ENCODE results near the gene CCDC137. TPM values are rescaled to one million over a fixed set of nuclear protein-coding genes. Genes with fewer than 3 reads are reported as not detected.

Gene CCDC137
- total RNA-seq, 2 donors from 2014 or later, result 18.5 to 27.7 TPM

GRCh38 chr17:81717766-81718089, 51.2 kb downstream of the CCDC137 start:
- WGBS, result 99% methylated on average over 9 of the region's 9 CpGs
- TF ChIP-seq POLR2A (IDR thresholded peaks at IDR 0.05), result no peak
- H3K9me3 ChIP-seq, result no peaks in the 10 kb centered on the region
- H3K27me3 ChIP-seq (replicated peaks; ENCODE audit: insufficient read depth), result no peaks in the 10 kb centered on the region
- H3K27ac ChIP-seq, result no peak overlapping the region
- H3K4me1 ChIP-seq (replicated peaks), result peaks cover 17% of the 10 kb centered on the region
- no peak overlapping the region for H3K4me3 ChIP-seq
- DNase-seq (ENCODE audit: low spot score), result no peak
- intact Hi-C loops (cut with DNase I), result no loop called here
- no peaks in the 10 kb centered on the region for H3K36me3 ChIP-seq

- Histone ChIP-seq H3K9me3 (no peaks in the 10 kb centered on the region), H3K4me1 (replicated peaks) (peaks cover 8% of the 10 kb centered on the region), H3K27me3 (replicated peaks; ENCODE audit: insufficient read depth) (no peaks in the 10 kb centered on the region), H3K27ac (no peak overlapping the region), H3K36me3 (no peaks in the 10 kb centered on the region), H3K4me3 (no peak overlapping the region)
- intact Hi-C loops (cut with DNase I), result no loop called here
- WGBS, result 84% methylated on average over 33 of the region's 33 CpGs
- DNase-seq (ENCODE audit: low spot score), result no peak
- TF ChIP-seq POLR2AphosphoS5 (IDR thresholded peaks at IDR 0.05), result no peak
- no peak for TF ChIP-seq CTCF (IDR thresholded peaks at IDR 0.05)
- no peak for TF ChIP-seq POLR2A (IDR thresholded peaks at IDR 0.05)
Measured at GRCh38 chr17:81719410-81720266, 53.1 kb downstream of the CCDC137 start.

- WGBS, result 85% methylated on average over 33 of the region's 33 CpGs
- H3K36me3 ChIP-seq, result no peaks in the 10 kb centered on the region
- DNase-seq (ENCODE audit: low spot score), result no peak
Measured at GRCh38 chr17:81720267-81721071, 53.9 kb downstream of the CCDC137 start.

GRCh38 chr17:81722184-81723120, 55.9 kb downstream of the CCDC137 start:
- peak; percentile 90 for DNase-seq (ENCODE audit: low spot score)
- intact Hi-C loops (cut with DNase I), result no loop called here
- no peaks in the 10 kb centered on the region for H3K9me3 ChIP-seq
- no peaks in the 10 kb centered on the region for H3K36me3 ChIP-seq
- peaks cover 8% of the 10 kb centered on the region for H3K4me1 ChIP-seq (replicated peaks)
- no peak overlapping the region for H3K4me3 ChIP-seq
- H3K27me3 ChIP-seq (replicated peaks; ENCODE audit: insufficient read depth), result no peaks in the 10 kb centered on the region
- 37% methylated on average over 10 of the region's 10 CpGs for WGBS
- peak overlapping the region; percentile 80 to 86 for H3K27ac ChIP-seq
- TF ChIP-seq POLR2AphosphoS5 (IDR thresholded peaks at IDR 0.05), result peak; percentile 94
- TF ChIP-seq POLR2A (IDR thresholded peaks at IDR 0.05), result no peak
- TF ChIP-seq CTCF (IDR thresholded peaks at IDR 0.05), result peak in 1 of 4 experiments; percentile 36

More at GRCh38 chr17:81720267-81721071, 53.9 kb downstream of the CCDC137 start:
- Histone ChIP-seq H3K4me3 (no peak overlapping the region), H3K4me1 (replicated peaks) (peaks cover 8% of the 10 kb centered on the region), H3K27ac (no peak overlapping the region), H3K9me3 (no peaks in the 10 kb centered on the region), H3K27me3 (replicated peaks; ENCODE audit: insufficient read depth) (no peaks in the 10 kb centered on the region)
- intact Hi-C loops (cut with DNase I), result no loop called here
- TF ChIP-seq POLR2A (IDR thresholded peaks at IDR 0.05) (no peak), POLR2AphosphoS5 (IDR thresholded peaks at IDR 0.05) (no peak), CTCF (IDR thresholded peaks at IDR 0.05) (no peak)

Small RNAs within 50 kb of the gene (microRNA-seq; reads per million reads assigned to microRNA genes)
- gene MIR6786, result 0.59 reads per million

Small RNAs within 50 kb of the gene (small RNA-seq; reads per million reads assigned to genes)
- 0 reads per million in 2 donors for gene MIR6786

Other genes with a start within 250 kb of the CCDC137 start
- gene ACTG1, start 153.9 kb upstream of the CCDC137 start, total RNA-seq, result 1,000 to 10,000 TPM; 2,438 to 3,181 TPM
- gene FSCN2, start 138.4 kb upstream of the CCDC137 start, total RNA-seq, result 1 to 10 TPM; 3.1 to 5.6 TPM
- 10 to 100 TPM; 27.8 to 44.4 TPM for gene FAAP100, start 114.4 kb upstream of the CCDC137 start, total RNA-seq
- 10 to 100 TPM; 40.1 to 84.8 TPM for gene NPLOC4, start 29.6 kb upstream of the CCDC137 start, total RNA-seq
- gene TSPAN10, start 29.5 kb upstream of the CCDC137 start, total RNA-seq, result 1 to 10 TPM; 2.5 to 2.9 TPM
- not detected for gene PDE6G, start 10.2 kb upstream of the CCDC137 start, total RNA-seq
- 10 to 100 TPM; 52.5 to 59.2 TPM for gene OXLD1, start 132 bp upstream of the CCDC137 start, total RNA-seq
- 10 to 100 TPM; 27.9 to 49.5 TPM for gene ARL16, start 17.1 kb downstream of the CCDC137 start, total RNA-seq
- gene HGS, start 17.3 kb downstream of the CCDC137 start, total RNA-seq, result 100 to 1,000 TPM; 102 to 167 TPM
- 10 to 100 TPM; 53.4 to 63.5 TPM for gene MRPL12, start 36.6 kb downstream of the CCDC137 start, total RNA-seq
- 10 to 100 TPM; 39.1 to 39.4 TPM for gene SLC25A10, start 45.5 kb downstream of the CCDC137 start, total RNA-seq
- gene GCGR, start 137.4 kb downstream of the CCDC137 start, total RNA-seq, result under 1 TPM in 1 of 2 donors, not detected in 1; 0.97 TPM
- 100 to 1,000 TPM in 1 of 2 donors, 10 to 100 TPM in 1; 83.6 to 150 TPM for gene MCRIP1, start 166.6 kb downstream of the CCDC137 start, total RNA-seq
- 1 to 10 TPM in 1 of 2 donors, not detected in 1; 1.6 TPM for gene PPP1R27, start 168.3 kb downstream of the CCDC137 start, total RNA-seq
- gene P4HB, start 193.8 kb downstream of the CCDC137 start, total RNA-seq, result 1,000 to 10,000 TPM in 1 of 2 donors, 100 to 1,000 TPM in 1; 509 to 2,101 TPM
- 100 to 1,000 TPM; 193 to 274 TPM for gene ARHGDIA, start 204.6 kb downstream of the CCDC137 start, total RNA-seq
- gene ALYREF, start 224.8 kb downstream of the CCDC137 start, total RNA-seq, result 100 to 1,000 TPM in 1 of 2 donors, 10 to 100 TPM in 1; 83.9 to 108 TPM
- gene ANAPC11, start 225.0 kb downstream of the CCDC137 start, total RNA-seq, result 100 to 1,000 TPM; 128 to 278 TPM
- gene NPB, start 235.5 kb downstream of the CCDC137 start, total RNA-seq, result 10 to 100 TPM in 1 of 2 donors, 1 to 10 TPM in 1; 9.8 to 10.9 TPM
- gene PCYT2, start 244.7 kb downstream of the CCDC137 start, total RNA-seq, result 10 to 100 TPM; 51.4 to 69.2 TPM

All from prostate gland (tissue), 2 donors.